Fibroblast of peridontal ligament (primary cell): ENCODE data around the gene POLR1G.
"Not testable (repeated sequence)": the region's sequence is repeated elsewhere in the genome, so short reads cannot be mapped to it uniquely, and the experiment has no call there.

Experiments
- DNase-seq: peaks from one replicate; pipeline ENCODE4 v3.0.0-alpha.2; 2010; ENCODE audit errors: extremely low read depth

Gene POLR1G

DNA sequence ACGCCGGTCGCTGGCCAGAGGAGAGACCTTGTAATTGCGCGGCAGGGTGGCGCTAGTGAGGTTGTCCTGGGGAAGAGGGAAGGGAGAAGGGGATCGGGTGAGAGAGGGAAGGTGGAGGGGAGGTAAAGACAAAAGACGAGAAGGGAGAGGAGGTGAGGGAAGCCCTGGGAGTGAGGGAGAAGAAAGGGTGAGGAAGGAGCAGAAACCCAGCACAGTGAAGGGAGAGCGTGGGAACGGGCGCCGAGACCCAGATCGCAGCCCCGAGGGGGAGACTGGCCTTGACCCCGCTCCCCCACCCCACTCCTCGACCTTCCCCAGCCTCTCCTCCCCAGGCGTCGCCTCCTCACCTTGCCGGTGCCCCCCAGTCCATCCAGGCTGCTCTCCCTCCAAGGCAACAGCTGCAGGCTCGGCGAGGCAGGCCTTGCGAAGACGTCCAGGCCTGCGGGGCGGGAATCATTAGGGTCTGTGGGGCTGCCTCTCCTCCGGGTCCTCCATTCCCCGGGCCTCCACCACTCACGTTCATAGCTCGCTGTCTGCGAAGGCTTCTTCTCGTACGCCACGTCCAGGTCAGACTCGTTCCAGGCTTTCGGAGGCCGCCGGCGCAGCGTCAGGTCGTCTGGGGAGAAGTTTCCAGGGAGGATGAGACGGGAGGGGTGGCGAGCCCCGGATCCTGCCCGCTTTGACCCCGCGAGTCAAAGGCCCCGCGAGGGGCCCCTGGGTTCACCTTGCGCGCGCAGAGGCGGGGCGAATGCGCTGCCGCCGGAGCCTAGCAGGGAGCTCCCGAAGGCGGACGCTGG lies 10.4 kb upstream of the POLR1G start:
- DNase-seq = no peak

DNA sequence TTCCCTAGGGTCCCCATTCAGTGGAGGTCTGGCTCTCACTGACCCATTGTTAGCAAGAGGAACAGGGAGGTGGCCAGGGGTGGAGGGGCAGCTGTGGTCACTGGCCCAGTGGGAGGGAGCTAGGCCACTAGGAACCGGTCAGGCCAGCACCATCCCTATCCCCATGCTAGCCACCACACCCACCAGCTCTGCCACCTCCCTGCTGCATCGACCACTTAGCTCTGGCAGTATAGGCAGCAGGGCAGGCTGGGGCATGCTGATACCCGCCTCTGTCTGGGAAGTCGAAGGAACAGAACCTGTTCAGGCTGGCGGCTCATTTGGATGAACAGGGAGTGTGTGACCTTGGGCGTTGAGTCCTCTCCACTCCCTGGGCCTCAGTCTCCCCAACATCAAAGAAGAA lies 6.3 kb upstream of the POLR1G start:
- DNase-seq = no peak

DNA sequence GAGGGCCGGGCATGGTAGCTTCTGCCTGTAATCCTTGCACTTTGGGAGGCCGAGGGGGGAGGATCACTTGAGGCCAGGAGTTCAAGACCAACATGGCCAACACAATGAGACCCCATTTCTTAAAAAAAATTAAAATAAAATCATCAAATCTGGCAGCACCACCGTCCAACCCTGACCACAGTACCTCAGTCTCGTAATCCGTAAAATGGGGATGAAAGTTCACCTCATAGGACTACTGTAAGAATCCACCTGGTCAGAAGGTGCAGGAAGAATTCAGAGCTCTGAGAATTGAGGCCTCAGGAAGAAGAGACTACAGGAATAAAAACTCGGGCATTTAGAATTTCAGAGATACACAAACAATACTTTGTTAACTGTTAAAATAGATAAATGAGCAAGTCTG lies 4.6 kb upstream of the POLR1G start:
- DNase-seq = no peak

DNA sequence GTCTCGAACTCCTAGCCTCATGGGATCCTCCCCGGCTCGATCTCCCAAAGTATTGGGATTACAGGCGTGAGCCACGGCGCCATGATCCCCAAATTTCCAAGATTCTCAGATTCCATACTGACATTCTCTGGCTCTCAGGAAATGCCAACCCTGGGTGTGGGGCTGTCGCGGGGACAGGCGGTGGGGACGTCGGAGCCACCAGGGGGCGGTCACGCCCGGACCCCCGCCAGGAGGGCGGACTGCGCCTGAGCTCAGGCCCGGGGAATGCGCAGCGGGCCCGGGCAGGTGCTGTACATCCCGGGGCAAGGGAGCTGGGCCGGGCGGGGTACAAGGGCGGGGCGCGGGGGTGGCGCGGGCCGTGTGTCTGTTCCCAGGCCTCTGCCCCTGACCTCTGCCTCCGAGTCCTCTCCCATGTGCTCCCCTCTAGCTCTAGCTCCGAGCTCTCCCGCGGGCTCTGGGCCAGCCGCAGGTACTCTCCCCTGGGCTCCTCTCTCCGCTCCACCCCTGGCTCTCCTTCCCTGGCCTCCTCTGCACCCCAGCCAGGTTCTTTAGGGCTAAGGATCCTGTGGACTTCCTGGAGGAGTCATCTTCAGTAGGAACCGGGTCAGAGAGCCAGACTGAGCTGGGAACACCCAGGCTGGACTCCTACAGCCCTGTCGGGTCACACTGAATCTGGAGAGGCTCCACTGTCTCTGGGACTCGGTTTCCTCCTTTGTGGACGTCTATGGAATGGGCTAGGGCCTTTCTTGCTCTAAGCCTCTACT lies 4.0 kb upstream of the POLR1G start:
- DNase-seq = no peak

DNA sequence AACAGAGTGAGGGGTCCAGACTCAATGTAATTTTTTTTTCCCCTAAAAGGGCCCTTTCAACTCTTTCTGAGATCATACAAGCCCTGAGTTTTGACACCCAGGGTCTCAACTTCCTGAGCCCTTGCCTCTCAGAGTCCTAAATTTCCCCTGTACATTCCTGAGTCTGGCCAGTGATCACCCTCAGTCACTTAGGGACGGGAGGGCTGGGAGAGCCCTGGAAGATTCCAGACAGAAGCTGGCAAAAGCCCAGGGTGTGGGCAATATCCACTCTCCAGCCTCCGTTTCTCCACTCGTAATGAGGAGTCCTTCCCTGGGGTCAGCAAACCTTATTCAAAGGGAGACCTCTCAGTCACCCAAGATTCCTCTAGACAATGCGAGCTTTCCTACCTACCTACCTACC lies 3.2 kb upstream of the POLR1G start:
- no peak for DNase-seq

DNA sequence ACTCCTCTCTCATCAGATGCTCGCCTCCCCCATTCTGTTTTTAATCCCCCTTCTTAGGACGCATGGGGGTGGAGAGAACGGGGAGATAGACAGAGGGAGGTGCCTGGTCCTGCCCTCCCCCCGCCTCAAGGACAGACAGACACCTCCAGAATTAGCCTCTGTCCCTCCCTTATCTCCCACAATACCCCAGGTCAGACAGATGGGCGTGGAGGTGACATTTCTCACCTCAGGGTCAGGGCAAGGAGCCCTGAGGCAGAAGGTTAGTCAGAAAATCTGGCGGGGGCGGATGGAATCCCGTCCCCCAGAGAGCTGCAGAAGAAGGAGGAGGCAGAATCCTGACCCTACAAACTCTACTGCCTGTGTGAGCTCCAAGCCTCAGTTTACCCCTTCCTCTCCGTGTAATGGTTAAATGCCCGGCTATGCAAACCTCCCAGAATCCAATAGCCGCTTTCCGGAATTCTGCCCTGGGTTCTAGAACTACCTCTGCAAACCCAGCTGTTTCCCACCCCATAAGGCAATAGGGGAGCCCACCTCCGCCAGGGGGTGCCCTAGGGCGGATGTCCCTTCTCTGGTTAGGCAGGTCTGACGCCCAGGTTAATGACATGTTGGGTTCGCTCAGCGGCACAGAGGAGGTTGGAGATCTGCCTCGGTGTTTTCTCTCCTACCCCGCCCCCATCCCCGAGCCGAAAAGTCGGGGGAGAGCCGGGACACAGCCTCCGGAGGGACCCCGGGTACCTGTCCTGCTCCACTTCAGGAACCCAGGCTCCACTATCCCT lies 2.5 kb upstream of the POLR1G start:
- DNase-seq = no peak

DNA sequence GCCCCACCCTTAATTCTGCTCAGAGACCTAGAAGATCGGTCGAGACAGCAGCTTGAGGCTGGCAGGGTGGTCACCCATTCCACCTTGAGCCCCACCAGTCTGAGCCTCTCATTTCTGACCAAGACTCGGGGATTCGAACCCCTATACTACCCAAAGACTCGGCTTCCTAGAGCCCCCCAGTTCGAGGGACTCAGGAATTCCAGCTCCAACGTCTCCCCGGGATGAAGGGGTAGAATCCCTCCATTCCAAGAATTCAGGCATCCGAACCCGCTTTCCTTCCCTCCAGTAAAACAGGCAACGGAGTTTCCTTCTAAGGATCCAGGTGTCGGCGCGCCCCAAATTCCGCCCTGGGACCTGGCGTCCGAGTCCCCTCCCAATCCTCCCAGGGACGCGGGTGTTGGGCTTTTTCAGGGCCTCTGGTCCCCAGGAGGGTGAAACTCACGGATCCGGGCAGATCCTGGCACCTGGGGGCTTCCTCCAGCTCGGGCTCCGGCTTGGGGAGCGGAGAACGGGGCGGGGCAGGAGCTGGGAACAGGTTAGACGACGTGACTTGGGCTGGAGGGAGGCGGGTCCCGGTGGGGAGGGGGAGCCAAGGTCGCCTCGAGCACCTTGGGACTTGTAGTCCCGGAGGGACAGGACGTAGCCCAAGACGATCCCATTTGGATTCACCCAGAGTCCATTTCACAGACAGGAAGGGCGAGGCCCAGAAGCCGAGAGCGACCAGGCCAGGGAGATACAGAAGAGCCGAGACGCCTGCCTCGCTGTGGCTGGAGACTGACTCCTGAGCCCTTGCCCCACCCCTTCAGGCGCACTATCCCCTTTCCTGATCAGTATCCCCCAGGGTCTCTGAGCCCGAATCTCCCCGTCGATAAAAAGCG lies 1.6 kb upstream of the POLR1G start, which contains the start of gene PPP1R13L:
Gene PPP1R13L (minus strand): TSS at position 513 of the 878 bp plus-strand sequence. CDS start 6,751 bp downstream, outside the sequence.
- DNase-seq = peak; percentile 20

DNA sequence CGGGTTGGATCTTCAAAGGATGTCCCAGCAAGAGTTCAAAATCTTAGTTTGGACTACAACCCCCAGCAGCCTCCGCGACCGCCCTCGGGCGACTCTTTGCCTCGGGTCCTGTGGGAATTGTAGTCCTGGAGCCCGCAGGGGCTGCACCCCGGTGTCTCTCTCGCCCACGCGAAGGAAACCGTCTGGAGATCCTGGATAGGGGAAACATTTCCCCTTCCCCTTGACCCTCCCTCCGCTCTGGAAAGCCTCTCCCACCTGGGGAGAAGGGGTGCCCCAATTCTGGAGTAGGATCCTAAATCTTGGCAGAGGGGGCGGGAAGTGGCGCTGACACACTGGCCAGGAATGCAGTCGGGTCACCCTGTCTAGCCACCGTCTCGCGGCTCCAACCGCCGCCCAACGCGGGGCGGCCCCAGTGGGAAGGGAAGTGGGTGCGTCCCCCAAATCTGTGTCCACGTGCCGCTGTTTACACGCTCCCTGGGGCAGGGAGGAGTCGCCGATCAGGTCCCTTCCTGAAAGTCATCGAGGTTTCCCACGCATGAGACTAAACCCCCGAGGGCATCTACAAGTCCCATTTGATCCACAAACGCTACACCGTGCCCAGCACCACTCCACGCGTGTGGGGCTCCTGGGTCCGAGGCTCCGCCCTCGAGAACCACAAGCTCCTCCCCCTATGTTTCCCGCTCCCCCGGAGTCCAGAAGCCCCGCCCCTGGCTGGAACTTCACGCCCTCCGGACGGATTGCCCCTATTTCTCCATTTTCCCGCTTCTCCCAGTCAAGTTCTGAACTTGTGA lies 814 bp upstream of the POLR1G start:
- DNase-seq = peak; percentile 83

DNA sequence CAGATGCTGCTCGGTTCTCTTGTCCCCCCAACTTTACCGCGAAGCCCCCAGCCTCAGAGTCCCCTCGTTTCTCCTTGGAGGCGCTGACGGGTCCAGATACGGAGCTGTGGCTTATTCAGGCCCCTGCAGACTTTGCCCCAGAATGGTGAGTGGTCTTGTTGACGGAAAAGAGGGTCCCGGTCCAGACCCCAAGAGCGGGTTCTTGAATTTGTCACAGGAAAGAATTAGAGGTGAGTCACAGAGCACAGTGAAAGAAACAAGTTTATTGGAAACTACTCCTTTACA lies 589 bp downstream of the POLR1G start:
- DNase-seq = no peak

DNA sequence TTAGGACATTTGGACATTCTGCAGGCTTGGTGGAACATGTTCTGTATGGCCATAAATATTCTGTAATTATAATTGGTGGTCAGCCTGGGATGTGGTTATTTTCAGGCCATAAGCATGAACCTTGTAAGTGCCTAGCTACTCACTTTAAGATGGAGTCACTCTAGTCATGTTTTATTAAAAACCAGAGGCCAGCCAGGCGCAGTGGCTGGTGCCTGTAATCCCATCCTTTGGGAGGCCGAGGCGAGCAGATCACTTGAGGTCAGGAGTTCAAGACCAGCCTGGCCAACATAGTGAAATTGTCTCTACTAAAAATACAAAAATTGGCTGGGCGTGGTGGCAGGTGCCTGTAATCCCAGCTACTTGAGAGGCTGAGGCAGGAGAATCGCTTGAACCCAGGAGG lies 1.1 kb downstream of the POLR1G start:
- DNase-seq = not testable (repeated sequence)

DNA sequence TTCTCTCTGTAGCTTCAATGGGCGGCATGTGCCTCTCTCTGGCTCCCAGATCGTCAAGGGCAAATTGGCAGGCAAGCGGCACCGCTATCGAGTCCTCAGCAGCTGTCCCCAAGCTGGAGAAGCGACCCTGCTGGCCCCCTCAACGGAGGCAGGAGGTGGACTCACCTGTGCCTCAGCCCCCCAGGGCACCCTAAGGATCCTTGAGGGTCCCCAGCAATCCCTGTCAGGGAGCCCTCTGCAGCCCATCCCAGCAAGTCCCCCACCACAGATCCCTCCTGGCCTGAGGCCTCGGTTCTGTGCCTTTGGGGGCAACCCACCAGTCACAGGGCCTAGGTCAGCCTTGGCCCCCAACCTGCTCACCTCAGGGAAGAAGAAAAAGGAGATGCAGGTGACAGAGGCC lies 1.7 kb downstream of the POLR1G start:
- DNase-seq = no peak

DNA sequence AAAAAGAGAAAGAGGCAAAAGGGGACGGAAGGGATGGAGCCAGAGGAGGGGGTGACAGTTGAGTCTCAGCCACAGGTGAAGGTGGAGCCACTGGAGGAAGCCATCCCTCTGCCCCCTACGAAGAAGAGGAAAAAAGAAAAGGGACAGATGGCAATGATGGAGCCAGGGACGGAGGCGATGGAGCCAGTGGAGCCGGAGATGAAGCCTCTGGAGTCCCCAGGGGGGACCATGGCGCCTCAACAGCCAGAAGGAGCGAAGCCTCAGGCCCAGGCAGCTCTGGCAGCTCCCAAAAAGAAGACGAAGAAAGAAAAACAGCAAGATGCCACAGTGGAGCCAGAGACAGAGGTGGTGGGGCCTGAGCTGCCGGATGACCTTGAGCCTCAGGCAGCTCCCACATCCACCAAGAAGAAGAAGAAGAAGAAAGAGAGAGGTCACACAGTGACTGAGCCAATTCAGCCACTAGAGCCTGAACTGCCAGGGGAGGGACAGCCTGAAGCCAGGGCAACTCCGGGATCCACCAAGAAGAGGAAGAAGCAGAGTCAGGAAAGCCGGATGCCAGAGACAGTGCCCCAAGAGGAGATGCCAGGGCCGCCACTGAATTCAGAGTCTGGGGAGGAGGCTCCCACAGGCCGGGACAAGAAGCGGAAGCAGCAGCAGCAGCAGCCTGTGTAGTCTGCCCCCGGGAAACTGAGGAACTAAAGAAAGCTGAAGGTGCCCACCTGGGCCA lies 2.5 kb downstream of the POLR1G start:
- DNase-seq = no peak

DNA sequence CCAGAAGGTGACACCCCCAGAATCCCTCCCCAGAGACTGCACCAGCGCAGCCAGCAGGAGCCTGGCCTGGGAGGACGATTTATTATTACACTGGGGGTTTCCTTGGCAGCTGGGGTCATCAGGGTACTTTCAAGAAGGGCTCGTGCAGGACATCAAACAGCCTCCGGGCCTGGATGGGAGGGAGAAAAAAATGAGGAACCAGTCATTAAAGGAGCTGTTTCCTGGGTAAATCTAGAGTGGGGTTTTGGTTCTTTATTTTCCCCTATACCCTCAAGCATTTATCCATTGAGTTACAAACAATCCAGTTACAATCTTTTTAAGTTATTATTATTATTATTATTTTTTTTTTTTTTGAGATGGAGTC lies 3.1 kb downstream of the POLR1G start:
- DNase-seq = no peak

DNA sequence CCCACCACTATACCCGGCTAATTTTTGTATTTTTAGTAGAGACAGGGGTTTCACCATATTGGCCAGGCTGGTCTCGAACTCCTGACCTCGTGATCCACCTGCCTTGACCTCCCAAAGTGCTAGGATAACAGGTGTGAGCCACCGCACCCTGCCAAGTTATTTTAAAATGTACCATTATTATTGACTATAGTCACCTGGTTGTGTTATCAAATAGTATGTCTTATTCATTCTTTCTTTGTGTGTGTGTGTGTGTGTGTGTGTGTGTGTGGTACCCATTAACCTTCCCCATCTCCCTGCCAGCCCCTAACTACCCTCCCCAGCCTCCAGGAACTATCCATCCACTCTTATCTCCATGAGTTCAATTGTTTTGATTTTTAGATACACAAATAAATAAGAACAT lies 3.9 kb downstream of the POLR1G start:
- DNase-seq = not testable (repeated sequence)

DNA sequence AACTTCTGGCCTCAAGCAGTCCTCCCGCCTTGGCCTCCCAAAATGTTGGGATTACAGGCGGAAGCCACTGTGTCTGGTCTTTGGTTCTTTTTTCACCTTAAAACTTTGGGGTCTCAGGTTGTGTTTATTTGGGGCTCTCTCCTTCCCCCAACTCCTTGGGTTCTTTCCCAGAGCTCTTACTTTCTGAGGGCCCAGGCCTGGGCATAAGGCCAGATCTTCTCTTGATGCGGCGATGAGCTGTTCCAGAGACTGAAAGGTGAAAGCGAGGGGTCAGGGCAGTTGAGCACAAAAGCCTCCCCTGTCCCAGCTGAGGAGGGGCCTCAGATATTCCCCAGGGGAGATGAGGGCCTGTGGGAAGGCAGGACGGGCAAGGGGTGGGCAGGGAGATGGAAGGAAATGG lies 7.1 kb downstream of the POLR1G start:
- DNase-seq = no peak

DNA sequence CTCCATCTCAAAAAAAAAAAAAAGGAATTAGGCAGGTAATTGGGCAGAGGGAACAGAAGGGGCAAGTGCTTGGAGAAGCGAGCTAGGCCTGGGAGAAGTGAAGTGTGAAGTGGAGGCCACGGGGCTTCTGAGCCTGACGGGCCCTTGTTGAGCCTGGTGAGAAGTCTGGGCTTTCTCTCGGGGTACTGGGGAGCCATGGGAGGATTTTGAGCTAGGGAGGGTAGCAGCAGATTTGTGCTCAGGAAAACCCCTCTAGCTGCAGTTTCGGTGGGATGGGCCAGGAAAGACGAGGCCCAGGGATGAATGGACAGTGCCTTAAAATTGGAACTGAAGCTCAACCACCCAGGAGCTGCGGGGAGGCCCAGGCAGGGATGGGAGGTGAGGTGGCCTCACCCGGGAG lies 8.0 kb downstream of the POLR1G start:
- no peak for DNase-seq

DNA sequence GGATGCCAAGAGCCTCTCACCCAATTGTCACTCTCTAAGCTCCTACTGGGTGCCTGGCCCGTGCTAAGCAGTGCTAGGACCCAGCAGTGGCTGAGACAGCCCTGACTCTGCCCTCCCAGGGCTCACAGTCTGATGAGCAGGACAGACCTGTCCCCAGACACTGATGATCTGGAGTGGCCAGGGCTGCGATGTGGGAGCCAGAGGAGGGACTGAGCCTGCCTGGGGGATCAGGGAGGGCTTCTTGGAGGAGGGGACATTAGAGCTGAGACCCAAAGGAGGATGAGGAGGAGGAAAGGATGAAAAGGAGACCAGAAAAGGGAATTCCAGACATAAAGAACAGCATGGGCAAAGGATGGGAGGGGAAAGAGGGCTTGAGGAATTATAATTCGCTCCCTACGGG lies 10.7 kb downstream of the POLR1G start:
- DNase-seq = no peak

DNA sequence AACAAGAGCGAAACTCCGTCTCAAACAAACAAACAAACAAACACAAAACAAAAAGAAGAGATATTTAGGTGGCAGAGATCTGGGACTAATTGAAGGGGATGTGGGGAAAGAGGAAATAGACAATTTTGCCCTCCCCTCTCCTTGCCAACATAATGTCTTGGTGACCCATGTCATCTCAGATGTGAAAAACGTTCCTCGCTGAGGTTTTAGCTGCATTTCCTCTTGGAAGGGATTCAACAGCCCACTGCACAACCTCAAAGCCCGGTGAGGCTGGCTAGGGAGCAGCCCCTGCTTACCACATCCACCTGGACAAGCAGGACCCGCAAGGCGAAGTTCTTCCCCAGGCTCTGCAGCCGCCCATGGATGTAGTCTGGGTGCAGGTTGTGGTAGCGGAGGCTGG lies 12.4 kb downstream of the POLR1G start:
- DNase-seq = no peak

DNA sequence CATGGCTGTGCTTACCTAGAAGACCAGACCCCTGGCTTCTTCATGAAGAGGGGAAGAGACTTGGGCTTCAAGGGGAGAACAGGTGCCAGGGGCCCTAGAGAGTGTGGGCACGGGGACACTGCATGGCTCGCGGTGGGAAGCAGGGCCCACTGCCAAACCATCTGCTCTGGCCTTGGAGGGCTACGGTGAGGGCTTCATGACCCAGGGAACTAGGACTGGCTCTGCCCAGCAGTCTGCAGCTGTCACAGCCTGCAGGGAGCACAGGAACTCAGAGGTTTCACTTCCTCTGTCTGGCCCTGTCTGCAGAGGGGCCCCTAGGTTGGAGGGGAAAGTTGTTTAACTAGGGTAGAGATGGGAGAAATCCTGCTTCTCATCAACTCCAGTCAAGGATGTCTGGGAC lies 13.0 kb downstream of the POLR1G start:
- DNase-seq = no peak

DNA sequence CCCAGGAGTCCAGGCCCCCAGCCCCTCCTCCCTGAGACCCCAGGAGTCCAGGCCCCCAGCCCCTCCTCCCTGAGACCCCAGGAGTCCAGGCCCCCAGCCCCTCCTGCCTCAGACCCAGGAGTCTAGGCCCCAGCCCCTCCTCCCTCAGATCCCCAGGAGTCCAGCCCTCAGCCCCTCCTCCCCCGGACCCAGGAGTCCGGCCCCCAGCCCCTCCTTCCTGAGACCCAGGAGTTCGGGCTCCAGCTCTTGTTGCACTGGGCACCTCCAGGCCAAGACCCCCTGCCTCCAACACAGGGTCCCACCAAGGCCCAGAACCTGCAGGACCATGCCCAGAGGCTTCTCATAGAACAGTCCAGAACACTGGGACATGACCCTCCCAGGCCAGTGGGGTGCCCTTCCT lies 13.5 kb downstream of the POLR1G start:
- DNase-seq = no peak
